Central memory CD4-positive, alpha-beta T cell (primary cell): ENCODE results near the gene HEPACAM2.

Experiments
- DNase-seq: peaks from one replicate; pipeline ENCODE4 v3.0.0; 2022

HEPACAM2 gene

DNA sequence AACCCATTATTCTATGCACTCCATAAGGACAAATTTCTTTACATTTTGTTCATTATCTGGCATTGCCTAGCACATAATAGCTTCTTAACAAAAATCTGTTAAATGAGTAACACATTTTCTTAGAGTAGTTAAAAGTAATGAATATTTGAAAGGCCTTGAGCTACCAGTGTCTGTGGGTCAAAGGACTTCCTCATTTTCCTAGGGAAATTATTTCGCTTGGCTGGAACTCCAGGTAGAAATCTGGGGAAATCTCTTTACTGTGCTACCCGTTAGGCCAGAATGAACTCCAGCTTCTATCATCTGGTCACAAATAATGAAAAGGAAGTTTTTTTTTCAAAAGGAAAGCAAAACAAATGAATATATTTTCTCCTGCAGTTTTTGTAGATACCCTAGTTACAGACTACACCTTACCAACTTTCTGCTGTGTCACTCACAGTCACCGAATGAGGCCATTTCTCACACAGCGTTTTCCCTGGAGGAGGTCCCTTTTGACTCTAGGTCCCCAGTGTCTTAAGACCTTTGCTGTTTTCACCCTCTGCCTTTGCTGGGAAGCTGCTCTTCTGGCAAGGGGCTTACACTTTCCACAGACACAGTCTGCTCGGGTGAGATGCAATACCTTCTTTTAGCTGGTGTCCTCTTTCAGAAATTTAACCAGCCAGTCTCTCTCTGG is 79.7 kb downstream of the HEPACAM2 start:
- DNase-seq = no peak

DNA sequence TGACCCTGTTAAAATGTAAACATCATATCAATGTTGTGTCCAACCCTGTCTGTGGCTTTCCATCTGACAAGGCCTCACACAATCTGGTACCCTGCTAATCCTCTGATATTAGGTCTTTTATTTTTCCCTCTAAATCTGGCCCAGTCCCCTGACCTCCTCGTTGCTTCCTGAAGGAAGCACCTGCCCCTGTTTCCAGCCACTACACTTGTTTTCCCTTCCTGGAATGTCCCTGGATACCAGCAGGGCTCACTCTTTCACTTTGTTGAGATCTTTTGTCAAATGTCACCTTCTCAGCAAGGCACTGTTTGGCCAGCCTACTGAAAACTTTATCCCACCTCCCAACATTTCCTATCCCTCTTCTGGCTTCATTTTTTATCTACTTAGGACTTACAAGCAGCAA is 80.2 kb downstream of the HEPACAM2 start:
- no peak for DNase-seq

DNA sequence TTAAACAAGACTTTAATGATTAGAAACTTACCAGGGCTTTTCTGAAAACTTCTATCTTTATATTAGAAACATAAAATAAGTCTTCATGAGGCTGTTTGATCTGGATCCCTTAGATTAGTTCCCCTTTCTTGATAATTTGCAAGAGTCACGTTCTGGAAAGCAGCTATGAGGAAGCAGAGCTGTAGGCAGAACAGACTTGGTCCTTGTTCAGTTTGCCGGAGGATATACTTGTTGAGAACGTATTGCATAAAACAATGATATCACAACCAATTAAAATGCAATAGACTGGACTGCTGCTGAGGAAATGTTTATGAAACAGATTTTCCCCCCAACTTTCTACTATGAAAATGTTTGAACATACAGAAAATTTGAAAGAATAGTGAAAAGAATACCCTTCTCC is 80.9 kb downstream of the HEPACAM2 start:
- no peak for DNase-seq

GRCh38 chr7:93142127-93142526 is 84.1 kb downstream of the HEPACAM2 start:
- no peak for DNase-seq

DNA sequence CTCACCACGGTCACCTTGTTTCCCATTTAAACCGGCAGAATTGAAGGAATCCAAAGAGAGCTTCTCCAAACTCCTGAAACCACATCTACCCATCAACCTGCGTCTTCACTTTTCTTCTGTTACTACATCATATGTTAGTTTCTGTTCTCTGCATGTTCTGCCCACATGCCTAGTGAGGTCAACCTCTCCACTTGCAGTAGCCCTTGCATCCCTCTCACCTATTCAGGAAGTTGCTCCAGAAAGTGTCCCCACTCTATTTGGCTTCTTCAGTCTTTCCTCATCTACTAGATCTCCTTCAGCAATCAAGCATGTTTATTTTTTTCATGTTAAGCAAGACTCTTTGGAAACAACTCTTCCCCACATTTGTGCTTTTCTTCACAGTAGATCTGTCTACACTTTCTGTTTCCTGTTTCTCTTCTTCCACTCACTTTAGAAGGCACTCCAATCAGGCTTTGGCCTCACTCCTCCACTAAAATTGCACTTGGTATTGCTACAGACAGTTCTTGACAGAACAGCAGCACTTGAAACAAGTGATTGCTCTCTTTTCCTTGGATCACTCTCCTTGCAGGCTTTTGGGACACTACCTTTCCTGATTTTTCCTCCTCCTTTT is 85.6 kb downstream of the HEPACAM2 start:
- no peak for DNase-seq

- no peak for DNase-seq
Measured at GRCh38 chr7:93138576-93138975, 87.7 kb downstream of the HEPACAM2 start.
